Muscle layer of colon (tissue), 2 donors: ENCODE results near the gene GBGT1.
"Not testable (repeated sequence)": the region's sequence is repeated elsewhere in the genome, so short reads cannot be mapped to it uniquely, and the experiment has no call there.

ENCODE experiments used
- H3K27ac ChIP-seq: one replicate; pipeline ENCODE4 v1.7.0; 2013; ENCODE audit warnings: low read depth, mild to moderate bottlenecking, low read length, moderate library complexity
- H3K27me3 ChIP-seq, 2 donors: one replicate each; pipeline ENCODE4 v1.7.0; 2013; ENCODE audit warnings: low read length in 2 of 2, mild to moderate bottlenecking in 2 of 2; ENCODE audit not compliant: insufficient read depth in 2 of 2, control insufficient read depth in 1 of 2
- H3K36me3 ChIP-seq: one replicate; pipeline ENCODE4 v1.7.0; 2013; ENCODE audit warnings: mild to moderate bottlenecking, low read length; ENCODE audit not compliant: insufficient read depth
- H3K4me1 ChIP-seq: one replicate; pipeline ENCODE4 v1.7.0; 2013; ENCODE audit warnings: mild to moderate bottlenecking, low read length; ENCODE audit not compliant: insufficient read depth
- H3K4me3 ChIP-seq, 2 donors: one replicate each; pipeline ENCODE4 v1.7.0; 2013; ENCODE audit warnings: low read length in 2 of 2, low read depth in 1 of 2, mild to moderate bottlenecking in 1 of 2, moderate library complexity in 1 of 2
- H3K9ac ChIP-seq: one replicate; pipeline ENCODE4 v1.7.0; 2013; ENCODE audit warnings: low read length
- H3K9me3 ChIP-seq: one replicate; pipeline ENCODE4 v1.7.0; 2013; ENCODE audit warnings: mild to moderate bottlenecking, low read length
- donor health status: abdominal sarcoma.
- donor health status: Adenocarcinoma of cecum.

The GBGT1 gene

GRCh38 chr9:133163504-133164172, at the start of gene GBGT1:
GBGT1 (minus strand) TSS chr9:133163914; CDS start chr9:133162412, 1,502 bp downstream.
- no peaks in the 10 kb centered on the region for H3K36me3 ChIP-seq
- H3K9ac ChIP-seq, result no peak within 1 kb of the TSS
- peak within 1 kb of the TSS; percentile 61 for H3K27ac ChIP-seq
- peaks cover 0 to 10% of the 10 kb centered on the region in 2 donors for H3K27me3 ChIP-seq
- peaks cover 5% of the 10 kb centered on the region for H3K4me1 ChIP-seq
- H3K4me3 ChIP-seq, result peak within 1 kb of the TSS; percentile 66 to 77
- no peaks in the 10 kb centered on the region for H3K9me3 ChIP-seq

GRCh38 chr9:133210609-133211008, 46.9 kb upstream of the GBGT1 start:
- no peak overlapping the region for H3K9ac ChIP-seq
- no peak overlapping the region for H3K27ac ChIP-seq
- peaks cover 0 to 8% of the 10 kb centered on the region in 2 donors for H3K27me3 ChIP-seq
- no peaks in the 10 kb centered on the region for H3K4me1 ChIP-seq
- no peak overlapping the region for H3K4me3 ChIP-seq
- H3K36me3 ChIP-seq, result no peaks in the 10 kb centered on the region
- H3K9me3 ChIP-seq, result no peaks in the 10 kb centered on the region

- Histone ChIP-seq H3K9me3 (no peaks in the 10 kb centered on the region), H3K4me3 (no peak overlapping the region), H3K36me3 (no peaks in the 10 kb centered on the region), H3K27me3 (peaks cover 0 to 8% of the 10 kb centered on the region in 2 donors), H3K27ac (no peak overlapping the region), H3K9ac (no peak overlapping the region), H3K4me1 (no peaks in the 10 kb centered on the region)
These were observed 46.5 kb upstream of the GBGT1 start for GRCh38 chr9:133210202-133210532.

GRCh38 chr9:133209327-133210201, 45.9 kb upstream of the GBGT1 start:
- H3K4me1 ChIP-seq, H3K9me3 ChIP-seq, H3K36me3 ChIP-seq, H3K9ac ChIP-seq, H3K27ac ChIP-seq, H3K27me3 ChIP-seq, H3K4me3 ChIP-seq: not testable (repeated sequence)

- not testable (repeated sequence) for H3K9ac ChIP-seq, H3K27ac ChIP-seq, H3K27me3 ChIP-seq, H3K36me3 ChIP-seq, H3K4me1 ChIP-seq, H3K4me3 ChIP-seq, H3K9me3 ChIP-seq
These were observed 45.2 kb upstream of the GBGT1 start, which contains the start of gene OBP2B for GRCh38 chr9:133208880-133209300. OBP2B (minus strand) TSS chr9:133209250; CDS start chr9:133209199, 51 bp downstream.

- H3K4me3 ChIP-seq, H3K9ac ChIP-seq, H3K27ac ChIP-seq, H3K9me3 ChIP-seq, H3K36me3 ChIP-seq, H3K4me1 ChIP-seq, H3K27me3 ChIP-seq: not testable (repeated sequence)
These were observed 44.6 kb upstream of the GBGT1 start for GRCh38 chr9:133208171-133208879.

- Histone ChIP-seq H3K9me3 (no peaks in the 10 kb centered on the region), H3K4me3 (no peak overlapping the region), H3K36me3 (no peaks in the 10 kb centered on the region), H3K4me1 (no peaks in the 10 kb centered on the region), H3K27me3 (peaks cover 0 to 8% of the 10 kb centered on the region in 2 donors), H3K27ac (no peak overlapping the region), H3K9ac (no peak overlapping the region)
These were observed 43.9 kb upstream of the GBGT1 start for GRCh38 chr9:133207540-133208170.

GRCh38 chr9:133207021-133207531, 43.4 kb upstream of the GBGT1 start:
- H3K9me3 ChIP-seq, result no peaks in the 10 kb centered on the region
- H3K27me3 ChIP-seq, result peaks cover 0 to 8% of the 10 kb centered on the region in 2 donors
- no peak overlapping the region for H3K4me3 ChIP-seq

GRCh38 chr9:133205996-133206931, 42.5 kb upstream of the GBGT1 start:
- H3K27me3 ChIP-seq, result peaks cover 0 to 8% of the 10 kb centered on the region in 2 donors

More at GRCh38 chr9:133207021-133207531, 43.4 kb upstream of the GBGT1 start:
- Histone ChIP-seq H3K27ac (no peak overlapping the region), H3K4me1 (no peaks in the 10 kb centered on the region), H3K36me3 (no peaks in the 10 kb centered on the region), H3K9ac (no peak overlapping the region)

GRCh38 chr9:133205481-133205887, 41.8 kb upstream of the GBGT1 start:
- H3K27me3 ChIP-seq, H3K9me3 ChIP-seq, H3K4me3 ChIP-seq, H3K4me1 ChIP-seq, H3K27ac ChIP-seq, H3K36me3 ChIP-seq, H3K9ac ChIP-seq: not testable (repeated sequence)

More at GRCh38 chr9:133205996-133206931, 42.5 kb upstream of the GBGT1 start:
- Histone ChIP-seq H3K4me1 (no peaks in the 10 kb centered on the region), H3K27ac (no peak overlapping the region), H3K4me3 (no peak overlapping the region), H3K9me3 (no peaks in the 10 kb centered on the region), H3K9ac (no peak overlapping the region), H3K36me3 (no peaks in the 10 kb centered on the region)
